ENCODE data around the gene EOGT. TPM values are rescaled to one million over a fixed set of nuclear protein-coding genes. Genes with fewer than 3 reads are reported as not detected.

EOGT gene
- total RNA-seq, result 10 to 100 TPM; 12.1 to 40.7 (median 20.9) TPM
- 10 to 100 TPM; 13.1 to 22.7 TPM for polyA plus RNA-seq
- long read RNA-seq, donor 1, full-length matches to known transcripts, result 3 of 25 reads
- long read RNA-seq, donor 1, partial matches to known transcripts, result 9 of 25 reads
- long read RNA-seq, donor 1, other reads (novel, unspliced or antisense), result 13 of 25 reads
- long read RNA-seq, donor 2, transcript EOGT-210 (1 exons, 1,931 nt), result major isoform, 12 of 12 reads
- long read RNA-seq, donor 2, partial matches to known transcripts, result 0 of 12 reads
- long read RNA-seq, donor 2, other reads (novel, unspliced or antisense), result 0 of 12 reads
- long read RNA-seq, donor 3, full-length matches to known transcripts, result 11 of 21 reads
- long read RNA-seq, donor 3, partial matches to known transcripts, result 2 of 21 reads
- long read RNA-seq, donor 3, other reads (novel, unspliced or antisense), result 8 of 21 reads

DNA sequence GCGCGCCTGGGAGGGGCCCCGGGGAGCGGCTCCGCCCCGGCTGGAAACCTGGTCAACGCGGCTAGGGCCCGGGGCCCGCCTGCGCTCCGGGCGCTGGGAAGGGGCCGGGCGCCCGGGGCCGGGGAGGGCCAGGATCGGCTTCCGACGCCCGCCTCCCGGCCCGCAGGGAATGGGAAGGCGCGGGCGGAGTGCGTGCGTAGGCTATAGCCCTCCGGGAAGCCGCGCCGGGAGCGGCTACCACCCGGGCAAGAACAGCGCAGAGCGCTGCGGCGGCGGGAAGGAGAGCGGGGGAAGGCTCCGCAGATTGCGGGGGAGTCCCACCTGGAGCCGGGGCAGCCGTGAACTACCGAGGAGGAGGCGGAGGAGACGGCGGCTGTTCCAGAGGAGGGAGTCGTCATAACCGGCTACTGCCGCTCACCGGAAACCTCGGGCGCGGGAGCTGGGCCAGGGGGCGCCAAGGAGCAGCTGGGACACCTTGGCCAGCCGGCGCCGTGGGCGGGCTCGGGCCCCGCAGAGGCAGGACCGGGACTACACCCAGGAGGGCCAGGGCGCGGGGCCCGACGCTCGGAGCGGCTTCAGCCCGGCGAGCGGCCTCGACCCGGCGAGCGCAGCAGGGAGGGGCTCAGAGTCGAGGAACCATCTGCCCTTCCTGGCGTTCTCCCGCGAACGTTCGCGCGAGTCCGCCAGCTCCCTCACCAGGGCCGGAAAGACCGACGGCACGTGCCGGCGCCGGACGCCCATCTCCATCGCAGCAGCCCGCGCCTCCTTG lies at the start of gene EOGT:
Gene EOGT, minus strand, starts transcription at position 432 of the 769 bp plus-strand sequence. CDS start 3,838 bp downstream, outside the sequence.
- H3K4me1 ChIP-seq (ENCODE audit: insufficient read depth), result peaks cover 4% of the 10 kb centered on the region
- DNase-seq, result peak; percentile 91 to 94 (median 92)
- intact Hi-C loops (cut with DNase I), result no loop called here
- WGBS, 3 donors, result 0 to 1% (median 0%) methylated on average over 60 to 96 of the region's 96 CpGs
- peak within 1 kb of the TSS; percentile 96 to 100 for H3K27ac ChIP-seq
- H3K36me3 ChIP-seq, result no peaks in the 10 kb centered on the region
- TF ChIP-seq POLR2A (IDR thresholded peaks at IDR 0.05) (peak; percentile 60), EP300 (IDR thresholded peaks at IDR 0.05) (no peak)
- TF ChIP-seq, protein P1, sequence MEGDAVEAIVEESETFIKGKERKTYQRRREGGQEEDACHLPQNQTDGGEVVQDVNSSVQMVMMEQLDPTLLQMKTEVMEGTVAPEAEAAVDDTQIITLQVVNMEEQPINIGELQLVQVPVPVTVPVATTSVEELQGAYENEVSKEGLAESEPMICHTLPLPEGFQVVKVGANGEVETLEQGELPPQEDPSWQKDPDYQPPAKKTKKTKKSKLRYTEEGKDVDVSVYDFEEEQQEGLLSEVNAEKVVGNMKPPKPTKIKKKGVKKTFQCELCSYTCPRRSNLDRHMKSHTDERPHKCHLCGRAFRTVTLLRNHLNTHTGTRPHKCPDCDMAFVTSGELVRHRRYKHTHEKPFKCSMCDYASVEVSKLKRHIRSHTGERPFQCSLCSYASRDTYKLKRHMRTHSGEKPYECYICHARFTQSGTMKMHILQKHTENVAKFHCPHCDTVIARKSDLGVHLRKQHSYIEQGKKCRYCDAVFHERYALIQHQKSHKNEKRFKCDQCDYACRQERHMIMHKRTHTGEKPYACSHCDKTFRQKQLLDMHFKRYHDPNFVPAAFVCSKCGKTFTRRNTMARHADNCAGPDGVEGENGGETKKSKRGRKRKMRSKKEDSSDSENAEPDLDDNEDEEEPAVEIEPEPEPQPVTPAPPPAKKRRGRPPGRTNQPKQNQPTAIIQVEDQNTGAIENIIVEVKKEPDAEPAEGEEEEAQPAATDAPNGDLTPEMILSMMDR (IDR thresholded peaks at IDR 0.05), result peak; percentile 59 to 69 (median 63)
- peak within 1 kb of the TSS; percentile 85 for H3K4me3 ChIP-seq
- no peaks in the 10 kb centered on the region for H3K27me3 ChIP-seq
- H3K9me3 ChIP-seq, result no peaks in the 10 kb centered on the region

DNA sequence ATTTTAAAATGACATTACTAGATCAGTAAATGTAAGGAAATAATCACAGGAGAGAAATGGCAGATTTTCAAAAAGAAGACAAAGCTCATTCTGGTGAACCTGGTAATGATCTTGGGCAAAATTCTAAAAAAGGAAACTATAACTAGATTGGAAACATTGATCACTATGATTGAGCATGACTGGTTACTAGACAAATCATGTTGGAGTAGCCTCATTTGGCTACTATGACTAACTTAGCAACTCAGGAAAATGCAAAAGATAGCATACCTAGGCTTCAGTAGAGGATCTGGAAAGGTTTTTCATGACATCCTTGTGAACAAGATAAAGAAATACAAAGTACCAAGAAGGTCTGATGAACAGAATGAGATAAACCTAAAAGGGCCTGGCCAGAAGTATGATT lies 46.2 kb upstream of the EOGT start:
- no peak overlapping the region for H3K4me3 ChIP-seq
- intact Hi-C loops (cut with DNase I), result no loop called here
- H3K27ac ChIP-seq, result no peak overlapping the region
- no peaks in the 10 kb centered on the region for H3K4me1 ChIP-seq (ENCODE audit: insufficient read depth)
- H3K9me3 ChIP-seq, result no peaks in the 10 kb centered on the region
- no peaks in the 10 kb centered on the region for H3K36me3 ChIP-seq
- TF ChIP-seq EP300 (IDR thresholded peaks at IDR 0.05) (no peak), POLR2A (IDR thresholded peaks at IDR 0.05) (no peak)
- TF ChIP-seq, protein P1 (IDR thresholded peaks at IDR 0.05), result no peak
- H3K27me3 ChIP-seq, result no peaks in the 10 kb centered on the region
- DNase-seq, result no peak

DNA sequence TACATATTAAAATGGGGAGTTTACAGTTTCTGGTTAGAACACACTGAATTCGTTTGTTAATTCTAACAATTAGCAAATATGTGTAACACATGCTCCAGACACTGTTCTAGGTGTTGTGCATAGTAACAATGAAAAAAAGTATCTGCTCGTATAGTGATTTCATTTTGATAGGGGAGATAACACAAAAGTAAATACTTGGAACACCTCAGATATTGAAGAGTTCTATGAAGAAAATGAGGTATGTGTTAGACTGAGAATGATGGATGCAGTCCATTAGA lies 45.4 kb upstream of the EOGT start:
- Histone ChIP-seq H3K9me3 (no peaks in the 10 kb centered on the region), H3K4me1 (ENCODE audit: insufficient read depth) (no peaks in the 10 kb centered on the region), H3K27me3 (no peaks in the 10 kb centered on the region), H3K4me3 (no peak overlapping the region), H3K36me3 (no peaks in the 10 kb centered on the region), H3K27ac (no peak overlapping the region)
- 94 to 96% (median 95%) methylated on average over 2 of the region's 2 CpGs for WGBS, 3 donors
- intact Hi-C loops (cut with DNase I), result no loop called here
- no peak for DNase-seq
- TF ChIP-seq, protein P1 (IDR thresholded peaks at IDR 0.05), result no peak
- no peak for TF ChIP-seq POLR2A (IDR thresholded peaks at IDR 0.05)
- TF ChIP-seq EP300 (IDR thresholded peaks at IDR 0.05), result no peak

DNA sequence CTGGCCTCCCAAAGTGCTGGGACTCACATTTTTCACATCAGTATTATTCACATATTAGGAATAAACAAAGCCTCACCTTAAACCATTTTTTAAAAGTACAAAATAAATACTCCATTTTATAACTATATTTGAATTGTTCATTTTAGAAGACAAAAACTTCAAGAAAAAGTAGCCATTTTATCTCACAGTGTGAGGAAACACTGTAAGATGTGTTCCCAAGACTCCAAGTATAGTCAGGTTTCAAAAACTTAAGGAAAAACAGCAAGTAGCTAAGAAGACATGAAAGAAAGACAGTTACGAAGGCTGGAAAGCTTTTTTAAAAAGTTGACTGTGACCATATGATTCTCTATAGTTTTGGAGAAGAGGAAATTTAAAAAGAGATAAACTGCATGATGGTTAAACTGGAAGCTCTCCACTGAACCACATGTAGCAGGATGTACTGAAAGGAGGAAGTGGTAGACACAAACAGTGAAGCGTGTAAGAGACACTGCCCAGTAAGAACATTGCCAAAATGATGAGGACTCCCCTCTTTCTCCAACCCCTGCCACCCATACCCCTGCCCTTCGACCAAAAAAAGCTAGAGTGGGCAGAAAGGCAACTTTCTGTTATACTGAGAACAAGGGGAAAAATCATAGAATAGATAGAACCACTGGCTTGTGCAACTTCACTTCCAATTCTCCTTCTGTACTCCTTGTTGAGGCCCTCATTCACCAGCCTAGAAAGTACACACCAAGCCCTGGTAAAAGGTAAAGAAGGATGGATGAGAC lies 44.9 kb upstream of the EOGT start:
- 92 to 95% (median 92%) methylated on average over 3 of the region's 3 CpGs for WGBS, 3 donors
- Histone ChIP-seq H3K27me3 (no peaks in the 10 kb centered on the region), H3K4me1 (ENCODE audit: insufficient read depth) (no peaks in the 10 kb centered on the region), H3K9me3 (no peaks in the 10 kb centered on the region), H3K4me3 (no peak overlapping the region), H3K36me3 (no peaks in the 10 kb centered on the region), H3K27ac (no peak overlapping the region)
- intact Hi-C loops (cut with DNase I), result no loop called here
- DNase-seq, result no peak
- TF ChIP-seq EP300 (IDR thresholded peaks at IDR 0.05) (no peak), POLR2A (IDR thresholded peaks at IDR 0.05) (no peak)
- TF ChIP-seq, protein P1 (IDR thresholded peaks at IDR 0.05), result no peak
